ENCODE measurements around the gene STRIT1. TPM values are rescaled to one million over a fixed set of nuclear protein-coding genes. Genes with fewer than 3 reads are reported as not detected.

STRIT1 gene
- total RNA-seq, 2 experiments from 2014 or later: not detected

DNA sequence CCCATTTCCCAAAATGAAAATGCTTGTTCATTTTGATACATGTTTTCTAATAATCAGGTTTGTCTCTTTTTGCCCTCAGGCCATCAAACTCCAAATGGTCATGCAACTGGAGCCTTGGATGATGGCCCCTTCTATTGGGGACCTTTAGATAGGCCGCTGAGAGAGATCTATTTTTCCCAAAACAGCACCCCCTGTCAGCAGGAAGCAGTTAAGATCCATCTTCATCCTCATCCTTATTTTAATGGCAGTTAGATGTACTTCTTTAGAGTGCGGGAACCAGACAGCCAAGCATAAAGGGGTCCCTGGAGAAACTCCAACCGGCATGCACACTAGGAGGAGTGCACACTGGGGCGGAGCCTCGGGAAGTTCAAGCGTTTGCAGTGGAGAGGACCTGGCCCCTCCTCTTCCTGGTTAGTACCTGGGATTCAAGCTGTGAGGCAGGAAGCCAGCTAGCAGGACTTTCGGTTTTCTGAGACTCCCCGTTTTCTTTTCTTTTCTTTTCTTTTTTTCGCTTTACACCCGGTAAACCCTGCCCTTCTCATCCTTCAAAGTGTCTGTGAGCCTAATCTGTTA is 31.9 kb upstream of the STRIT1 start:
- Histone ChIP-seq H3K4me2 (ENCODE audit: low read length) (peak overlapping the region; percentile 17; the same call in 1 of the 2 replicates), H3K9me2 (ENCODE audit: insufficient read depth, low read length) (no peaks in the 10 kb centered on the region), H3K27ac (ENCODE audit: low read depth, low read length, poor library complexity, severe bottlenecking) (no peak overlapping the region), H3K9me3 (ENCODE audit: low read length) (no peaks in the 10 kb centered on the region), H3K4me1 (ENCODE audit: insufficient read depth, low read length, poor library complexity, severe bottlenecking) (peaks cover 3% of the 10 kb centered on the region), H3K4me3 (ENCODE audit: low read depth, low read length, poor library complexity, severe bottlenecking) (no peak overlapping the region), H3K79me2 (ENCODE audit: insufficient read depth, low read depth, low read length) (no peaks in the 10 kb centered on the region), H4K20me1 (ENCODE audit: insufficient read depth, low read length) (no peaks in the 10 kb centered on the region), H3K36me3 (ENCODE audit: insufficient read depth, low read length) (no peaks in the 10 kb centered on the region), H2AFZ (ENCODE audit: low read length) (peak overlapping the region; percentile 59; the same call in 1 of the 2 replicates)
- intact Hi-C loops (cut with micrococcal nuclease; ENCODE audit: unreplicated experiment): no loop called here
- TF ChIP-seq, protein P1, sequence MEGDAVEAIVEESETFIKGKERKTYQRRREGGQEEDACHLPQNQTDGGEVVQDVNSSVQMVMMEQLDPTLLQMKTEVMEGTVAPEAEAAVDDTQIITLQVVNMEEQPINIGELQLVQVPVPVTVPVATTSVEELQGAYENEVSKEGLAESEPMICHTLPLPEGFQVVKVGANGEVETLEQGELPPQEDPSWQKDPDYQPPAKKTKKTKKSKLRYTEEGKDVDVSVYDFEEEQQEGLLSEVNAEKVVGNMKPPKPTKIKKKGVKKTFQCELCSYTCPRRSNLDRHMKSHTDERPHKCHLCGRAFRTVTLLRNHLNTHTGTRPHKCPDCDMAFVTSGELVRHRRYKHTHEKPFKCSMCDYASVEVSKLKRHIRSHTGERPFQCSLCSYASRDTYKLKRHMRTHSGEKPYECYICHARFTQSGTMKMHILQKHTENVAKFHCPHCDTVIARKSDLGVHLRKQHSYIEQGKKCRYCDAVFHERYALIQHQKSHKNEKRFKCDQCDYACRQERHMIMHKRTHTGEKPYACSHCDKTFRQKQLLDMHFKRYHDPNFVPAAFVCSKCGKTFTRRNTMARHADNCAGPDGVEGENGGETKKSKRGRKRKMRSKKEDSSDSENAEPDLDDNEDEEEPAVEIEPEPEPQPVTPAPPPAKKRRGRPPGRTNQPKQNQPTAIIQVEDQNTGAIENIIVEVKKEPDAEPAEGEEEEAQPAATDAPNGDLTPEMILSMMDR (conservative IDR thresholded peaks at IDR 0.05; ENCODE audit: low read length): peak; percentile 35; the same call in 1 of the 2 replicates
- no peak for TF ChIP-seq EZH2phosphoT487 (IDR thresholded peaks at IDR 0.05; ENCODE audit: borderline replicate concordance, low read depth, low read length)
- ChIA-PET CTCF (ENCODE audit: unreplicated experiment) (no interaction called here), POLR2A (interaction anchor here (0.7 kb wide), 1 partner anchor 547 kb away, joined by 3 read pairs; no protein-coding TSS in a partner anchor)
- no TSS peak for BruUV-seq (replicated peaks)
- no peak for DNase-seq (ENCODE audit: low spot score)

DNA sequence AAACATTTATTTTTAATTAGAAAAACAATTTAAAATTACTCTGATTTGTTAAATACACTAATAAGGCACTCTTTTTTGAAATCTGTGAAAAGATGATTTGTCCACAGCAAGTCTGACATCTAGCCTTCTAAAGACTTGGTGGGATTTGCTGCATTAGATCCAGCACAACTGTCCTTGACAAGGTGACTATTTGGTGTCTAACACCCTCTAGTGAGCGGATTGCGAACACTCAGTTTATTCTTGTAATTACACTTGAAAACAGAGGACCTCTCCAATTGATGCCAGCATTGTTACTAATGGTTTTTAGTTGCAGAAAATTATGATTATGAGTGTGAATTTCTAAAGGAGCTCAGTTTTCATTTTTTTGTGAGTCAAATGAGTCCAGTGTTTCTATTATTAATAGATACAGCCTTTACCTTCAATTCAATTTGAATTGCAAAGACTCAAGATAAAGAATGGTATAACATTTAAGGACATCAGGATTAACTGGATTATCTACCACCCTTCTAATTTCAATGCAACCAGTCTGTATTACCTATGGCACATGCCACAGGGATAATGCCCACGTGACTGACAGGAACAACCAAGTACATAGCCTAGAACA is 29.7 kb upstream of the STRIT1 start:
- intact Hi-C loops (cut with micrococcal nuclease; ENCODE audit: unreplicated experiment): loop anchor here (1.0 to 5.0 kb wide), 4 partner anchors 241 to 565 kb away; partner anchors contain the start of gene MME
- H3K27ac ChIP-seq (ENCODE audit: low read depth, low read length, poor library complexity, severe bottlenecking): no peak overlapping the region
- no peak for TF ChIP-seq EZH2phosphoT487 (IDR thresholded peaks at IDR 0.05; ENCODE audit: borderline replicate concordance, low read depth, low read length)
- TF ChIP-seq, protein P1 (conservative IDR thresholded peaks at IDR 0.05; ENCODE audit: low read length): peak; percentile 97
- H3K4me1 ChIP-seq (ENCODE audit: insufficient read depth, low read length, poor library complexity, severe bottlenecking): peaks cover 3% of the 10 kb centered on the region
- ChIA-PET POLR2A (interaction anchor here (0.6 to 1.1 kb wide), 5 partner anchors 36 to 455 kb away, joined by 3 to 4 read pairs (median 3); no protein-coding TSS in a partner anchor), CTCF (ENCODE audit: unreplicated experiment) (interaction anchor here (1.3 kb wide), 1 partner anchor 369 kb away, joined by 3 read pairs; no protein-coding TSS in a partner anchor)
- no peaks in the 10 kb centered on the region for H3K9me3 ChIP-seq (ENCODE audit: low read length)
- no peaks in the 10 kb centered on the region for H3K9me2 ChIP-seq (ENCODE audit: insufficient read depth, low read length)
- H3K36me3 ChIP-seq (ENCODE audit: insufficient read depth, low read length): no peaks in the 10 kb centered on the region
- peak; percentile 89 for DNase-seq (ENCODE audit: low spot score)
- H3K79me2 ChIP-seq (ENCODE audit: insufficient read depth, low read depth, low read length): no peaks in the 10 kb centered on the region
- H3K4me3 ChIP-seq (ENCODE audit: low read depth, low read length, poor library complexity, severe bottlenecking): no peak overlapping the region
- H3K4me2 ChIP-seq (ENCODE audit: low read length): no peak overlapping the region
- no peaks in the 10 kb centered on the region for H4K20me1 ChIP-seq (ENCODE audit: insufficient read depth, low read length)
- no peak overlapping the region for H2AFZ ChIP-seq (ENCODE audit: low read length)
- no TSS peak for BruUV-seq (replicated peaks)

Measured in OCI-LY7 (cell line).